GM18868 (cell line): ENCODE data around the gene ZNRF3.
"Not testable (repeated sequence)": the region's sequence is repeated elsewhere in the genome, so short reads cannot be mapped to it uniquely, and the experiment has no call there.

Experiments
- ATAC-seq: cut with Tn5 transposase; IDR thresholded peaks from one replicate; pipeline ENCODE4 v1.9.1; 2021; ENCODE audit warnings: mild to moderate bottlenecking, moderate library complexity; ENCODE audit not compliant: unreplicated experiment

ZNRF3 gene

GRCh38 chr22:29081517-29082236 is 198.3 kb downstream of the ZNRF3 start:
- ATAC-seq, result no peak

- ATAC-seq, result no peak
Observed at GRCh38 chr22:29082826-29083545, 199.6 kb downstream of the ZNRF3 start.

- not testable (repeated sequence) for ATAC-seq
Observed at GRCh38 chr22:29083576-29083932, 200.2 kb downstream of the ZNRF3 start.

- no peak for ATAC-seq
Observed at GRCh38 chr22:29083933-29084591, 200.7 kb downstream of the ZNRF3 start.

- no peak for ATAC-seq
Observed at GRCh38 chr22:29087012-29087411, 203.6 kb downstream of the ZNRF3 start.

- ATAC-seq, result no peak
Observed at GRCh38 chr22:29088809-29089208, 205.4 kb downstream of the ZNRF3 start.

GRCh38 chr22:29089507-29089906 is 206.1 kb downstream of the ZNRF3 start:
- ATAC-seq, result no peak

GRCh38 chr22:29090039-29090438 is 206.7 kb downstream of the ZNRF3 start:
- no peak for ATAC-seq

GRCh38 chr22:29092243-29092642 is 208.9 kb downstream of the ZNRF3 start:
- ATAC-seq, result no peak

GRCh38 chr22:29093030-29093429 is 209.7 kb downstream of the ZNRF3 start:
- no peak for ATAC-seq

- ATAC-seq, result no peak
Observed at GRCh38 chr22:29093501-29094300, 210.3 kb downstream of the ZNRF3 start.

GRCh38 chr22:29095459-29095858 is 212.1 kb downstream of the ZNRF3 start:
- no peak for ATAC-seq

- no peak for ATAC-seq
Observed at GRCh38 chr22:29096736-29097669, 213.6 kb downstream of the ZNRF3 start.

- no peak for ATAC-seq
Observed at GRCh38 chr22:29098296-29098695, 214.9 kb downstream of the ZNRF3 start.

GRCh38 chr22:29102300-29102699 is 218.9 kb downstream of the ZNRF3 start:
- ATAC-seq, result no peak

GRCh38 chr22:29103121-29103520 is 219.7 kb downstream of the ZNRF3 start:
- no peak for ATAC-seq

GRCh38 chr22:29105468-29105867 is 222.1 kb downstream of the ZNRF3 start:
- ATAC-seq, result no peak

GRCh38 chr22:29106839-29107238 is 223.5 kb downstream of the ZNRF3 start:
- ATAC-seq, result no peak
